ENCODE results near the gene TMEM165. TPM values are rescaled to one million over a fixed set of nuclear protein-coding genes. Genes with fewer than 3 reads are reported as not detected.

The TMEM165 gene
- total and polyA plus RNA-seq, 2 donors (not counting 3 experiments of a cell fraction or from before 2014, with no cell fraction given), result 144 to 177 TPM

GRCh38 chr4:55398461-55398860 lies 2.7 kb downstream of the TMEM165 start:
- DNase-seq (ENCODE audit: low read depth, low spot score) (no peak), FAIRE-seq (no peak)
- Histone ChIP-seq H3K27me3 (ENCODE audit: control insufficient read depth in 2 of 2, insufficient read depth in 2 of 2, low read length in 2 of 2) (no peaks in the 10 kb centered on the region), H3K9me3 (replicated peaks; ENCODE audit: control insufficient read depth, insufficient read depth, low read length) (no peaks in the 10 kb centered on the region), H3K79me2 (ENCODE audit: control insufficient read depth, insufficient read depth, low read length) (peaks cover 68% of the 10 kb centered on the region), H3K4me3 (replicated peaks in 1 of 3; ENCODE audit: insufficient read depth in 1 of 3, low read depth in 1 of 3, low read length in 3 of 3) (peak overlapping the region; percentile 89 to 98 (median 91)), H3K4me1 (ENCODE audit: control insufficient read depth, extremely low read depth, insufficient read depth, low read length) (peaks cover 19% of the 10 kb centered on the region), H4K20me1 (replicated peaks; ENCODE audit: control insufficient read depth, extremely low read depth, insufficient read depth, low read length) (peaks cover 16% of the 10 kb centered on the region), H3K36me3 (ENCODE audit: control insufficient read depth in 2 of 2, extremely low read depth in 1 of 2, insufficient read depth in 2 of 2, low read length in 2 of 2) (peaks cover 2 to 14% of the 10 kb centered on the region in 2 experiments), H3K9me1 (replicated peaks; ENCODE audit: control insufficient read depth, extremely low read depth, insufficient read depth, low read length) (no peaks in the 10 kb centered on the region), H3K9ac (replicated peaks; ENCODE audit: extremely low read depth, insufficient read depth, low read length) (peak overlapping the region; percentile 94), H2AFZ (ENCODE audit: low read depth, low read length) (no peak overlapping the region), H3K4me2 (ENCODE audit: insufficient read depth, low read length) (peak overlapping the region; percentile 99), H3K27ac (ENCODE audit: insufficient read depth, low read depth, low read length) (peak overlapping the region; percentile 79)
- BruUV-seq (replicated peaks), result no TSS peak
- dilution Hi-C loops (cut with MboI; ENCODE audit: extremely low pct_ligation_motif_present, low sequenced_read_pairs), result no loop called here
- POLR2A ChIA-PET, result interaction anchor here (1.2 kb wide), 1 partner anchor 53 kb away, joined by 4 read pairs; the partner anchor contains the start of gene SRD5A3
- intact Hi-C loops (cut with micrococcal nuclease), result loop anchor here (1.0 to 5.0 kb wide), 5 partner anchors 36 to 427 kb away; no protein-coding TSS in a partner anchor
- CTCF ChIA-PET, result interaction anchor here (0.6 to 2.4 kb wide), 7 partner anchors 11 to 736 kb away, joined by 3 to 14 read pairs (median 4); partner anchors contain the start of genes CLOCK and SRD5A3
- TF ChIP-seq EZH2 (IDR thresholded peaks at IDR 0.05; ENCODE audit: borderline replicate concordance, low read depth, low read length, severe bottlenecking) (no peak), POLR2AphosphoS5 (IDR thresholded peaks at IDR 0.05; ENCODE audit: insufficient read depth, low read depth, low read length) (no peak), CTCF (IDR thresholded peaks at IDR 0.05; ENCODE audit: extremely low read depth in 1 of 2, insufficient read depth in 1 of 2, low read depth in 1 of 2, low read length in 2 of 2) (no peak), POLR2A (IDR thresholded peaks at IDR 0.05; ENCODE audit: low read depth, low read length) (no peak), MYC (IDR thresholded peaks at IDR 0.05; ENCODE audit: low read depth, low read length) (no peak), FOS (IDR thresholded peaks at IDR 0.05; ENCODE audit: borderline replicate concordance, insufficient read depth, low read length) (no peak), MAX (IDR thresholded peaks at IDR 0.05; ENCODE audit: insufficient read depth, insufficient read length) (no peak), GATA2 (IDR thresholded peaks at IDR 0.05; ENCODE audit: insufficient read depth, insufficient read length, low read depth, low read length) (no peak), JUN (IDR thresholded peaks at IDR 0.05; ENCODE audit: borderline replicate concordance, insufficient read depth, insufficient read length, low read depth) (no peak)

All from endothelial cell of umbilical vein (primary cell).